ENCODE measurements around the gene ARHGEF1. TPM values are rescaled to one million over a fixed set of nuclear protein-coding genes. Genes with fewer than 3 reads are reported as not detected.

ARHGEF1 gene
- total and polyA plus RNA-seq, 7 experiments from 2014 or later = 184 to 1,236 (median 1,084) TPM

DNA sequence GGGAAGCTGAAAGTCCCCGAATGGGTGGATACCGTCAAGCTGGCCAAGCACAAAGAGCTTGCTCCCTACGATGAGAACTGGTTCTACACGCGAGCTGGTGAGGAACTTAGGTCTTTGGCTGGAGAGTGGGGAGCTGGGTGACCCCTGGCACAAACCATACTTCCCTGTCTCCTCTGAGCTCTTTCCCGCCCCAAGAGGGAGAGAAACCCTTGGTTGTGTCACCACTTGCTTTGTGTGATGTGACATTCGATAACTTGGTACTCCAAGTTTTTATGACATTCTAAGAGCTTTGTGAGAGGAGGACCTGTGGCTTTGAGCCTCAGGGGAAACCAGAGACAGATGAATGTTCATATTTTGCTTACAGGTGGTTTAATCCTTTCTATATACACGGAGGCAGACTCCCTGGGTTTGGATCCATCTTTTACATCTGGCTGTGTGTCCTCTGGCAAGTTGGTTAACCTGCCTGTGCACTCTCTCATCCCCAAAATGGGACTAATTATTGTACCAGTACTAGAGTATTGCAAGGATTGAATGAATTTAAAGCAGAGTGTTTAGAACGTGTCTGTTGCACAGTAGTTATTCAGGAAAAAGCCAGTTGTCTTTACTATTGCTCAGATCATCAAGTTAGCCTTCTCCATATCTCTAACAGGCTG is 21.7 kb upstream of the ARHGEF1 start:
- Histone ChIP-seq H3K27ac (ENCODE audit: low read depth, low read length) (peak overlapping the region; percentile 89), H3K36me3 (ENCODE audit: control insufficient read depth in 2 of 3, insufficient read depth in 3 of 3, low read length in 3 of 3) (peaks cover 16 to 47% (median 16%) of the 10 kb centered on the region in 3 experiments), H3K9me3 (ENCODE audit: control insufficient read depth in 2 of 3, low read length in 3 of 3) (no peaks in the 10 kb centered on the region), H3K4me3 (ENCODE audit: low read length) (peak overlapping the region; percentile 90), H3K27me3 (ENCODE audit: control insufficient read depth in 2 of 2, insufficient read depth in 2 of 2, low read length in 2 of 2) (no peaks in the 10 kb centered on the region), H3K4me1 (ENCODE audit: control insufficient read depth in 2 of 2, insufficient read depth in 2 of 2, low read length in 2 of 2) (peaks cover 41 to 46% of the 10 kb centered on the region in 2 donors)
- no peak for DNase-seq
- H3K4me3 Mint-ChIP-seq = peak overlapping the region; percentile 86 to 95 (median 92)
- no peak for ATAC-seq
- H3K27me3 Mint-ChIP-seq = peaks cover 0 to 5% (median 0%) of the 10 kb centered on the region in 5 donors
- ChIA-PET CTCF (interaction anchor here (0.7 to 3.0 kb wide), 7 partner anchors 11 to 97 kb away, joined by 3 to 38 read pairs (median 6); partner anchors contain the start of gene RABAC1), POLR2A (interaction anchor here (0.6 to 10.0 kb wide), 12 partner anchors 10 to 378 kb away, joined by 3 to 220 read pairs (median 9); partner anchors contain the start of genes ARHGEF1, CD79A and RABAC1)
- peak overlapping the region; percentile 81 to 95 (median 91) for H3K27ac Mint-ChIP-seq
- intact Hi-C loops (cut with micrococcal nuclease) = loop anchor here (2.0 kb wide), 2 partner anchors 74 to 598 kb away; no protein-coding TSS in a partner anchor
- peaks cover 34 to 55% (median 47%) of the 10 kb centered on the region in 7 donors for H3K4me1 Mint-ChIP-seq
- H3K36me3 Mint-ChIP-seq = peaks cover 4 to 45% (median 19%) of the 10 kb centered on the region in 5 donors
- H3K9me3 Mint-ChIP-seq = no peaks in the 10 kb centered on the region

DNA sequence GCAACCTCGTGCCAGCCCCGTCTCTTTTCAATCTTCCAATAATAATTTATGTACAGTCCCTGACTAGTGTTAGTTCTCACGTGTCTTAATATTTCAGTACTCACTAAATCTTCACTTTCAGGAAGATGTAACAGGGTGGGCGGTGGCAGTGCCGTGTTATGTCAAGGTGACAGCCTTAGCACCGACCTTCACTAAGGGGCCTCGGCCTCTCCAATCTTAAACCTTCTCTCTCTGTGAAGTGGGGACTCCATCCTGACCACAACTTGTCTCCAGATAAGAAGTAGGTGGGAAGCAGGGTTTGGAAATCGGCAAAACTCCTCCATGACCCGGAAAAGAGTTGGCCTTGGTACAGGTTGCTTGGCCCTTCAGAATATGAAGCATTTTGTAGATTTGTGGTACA is 21.1 kb upstream of the ARHGEF1 start:
- Histone ChIP-seq H3K9me3 (ENCODE audit: control insufficient read depth in 2 of 3, low read length in 3 of 3) (no peaks in the 10 kb centered on the region), H3K27me3 (ENCODE audit: control insufficient read depth in 2 of 2, insufficient read depth in 2 of 2, low read length in 2 of 2) (no peaks in the 10 kb centered on the region), H3K27ac (ENCODE audit: low read depth, low read length) (peak overlapping the region; percentile 89), H3K36me3 (ENCODE audit: control insufficient read depth in 2 of 3, insufficient read depth in 3 of 3, low read length in 3 of 3) (peaks cover 16 to 50% (median 16%) of the 10 kb centered on the region in 3 experiments), H3K4me3 (ENCODE audit: low read length) (no peak overlapping the region), H3K4me1 (ENCODE audit: control insufficient read depth in 2 of 2, insufficient read depth in 2 of 2, low read length in 2 of 2) (peaks cover 44 to 46% of the 10 kb centered on the region in 2 donors)
- ChIA-PET CTCF (interaction anchor here (1.0 to 1.4 kb wide), 3 partner anchors 10 to 90 kb away, joined by 3 to 4 read pairs (median 3); no protein-coding TSS in a partner anchor), POLR2A (interaction anchor here (0.6 to 10.0 kb wide), 8 partner anchors 10 to 1245 kb away, joined by 3 to 220 read pairs (median 9); partner anchors contain the start of genes ARHGEF1, CD79A and RABAC1)
- ATAC-seq (no peak), DNase-seq (no peak)
- H3K27me3 Mint-ChIP-seq = peaks cover 0 to 5% (median 0%) of the 10 kb centered on the region in 5 donors
- peak overlapping the region; percentile 81 to 95 (median 91) for H3K27ac Mint-ChIP-seq
- peaks cover 37 to 59% (median 50%) of the 10 kb centered on the region in 7 donors for H3K4me1 Mint-ChIP-seq
- intact Hi-C loops (cut with micrococcal nuclease) = loop anchor here (2.0 kb wide), 2 partner anchors 73 to 599 kb away; no protein-coding TSS in a partner anchor
- no peaks in the 10 kb centered on the region for H3K9me3 Mint-ChIP-seq
- peak overlapping the region; percentile 86 to 95 (median 92) for H3K4me3 Mint-ChIP-seq
- peaks cover 4 to 48% (median 19%) of the 10 kb centered on the region in 5 donors for H3K36me3 Mint-ChIP-seq

DNA sequence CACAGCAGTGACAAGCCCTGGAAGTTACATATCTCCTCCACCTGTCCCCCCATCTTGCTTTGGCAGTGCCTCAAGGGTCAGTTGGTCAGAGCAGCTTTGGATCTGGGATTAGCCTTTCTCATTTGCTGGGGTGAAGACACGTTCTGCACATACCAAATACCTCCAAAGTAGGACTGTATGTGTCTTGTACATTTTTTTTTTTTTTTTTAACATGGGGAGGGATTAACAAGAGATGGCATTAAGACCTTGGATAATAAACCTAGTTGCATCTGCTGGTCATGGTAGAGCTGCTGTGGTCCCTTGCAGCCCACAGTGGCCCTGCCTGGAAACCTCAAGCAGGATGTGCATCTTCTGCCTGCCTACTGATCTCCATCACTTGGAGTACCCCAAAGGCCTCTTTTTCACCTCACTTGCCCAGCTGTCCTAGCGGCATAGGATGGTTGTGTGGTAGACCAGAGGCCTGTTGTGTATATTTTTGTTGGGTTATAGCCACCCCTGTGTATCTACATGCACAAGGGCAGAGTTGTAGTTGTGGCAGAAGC is 20.5 kb upstream of the ARHGEF1 start:
- H3K4me1 Mint-ChIP-seq = peaks cover 37 to 63% (median 52%) of the 10 kb centered on the region in 7 donors
- no peaks in the 10 kb centered on the region for H3K27me3 Mint-ChIP-seq
- no peaks in the 10 kb centered on the region for H3K9me3 Mint-ChIP-seq
- peak overlapping the region; percentile 89 for H3K27ac ChIP-seq (ENCODE audit: low read depth, low read length)
- peaks cover 44 to 46% of the 10 kb centered on the region in 2 donors for H3K4me1 ChIP-seq (ENCODE audit: control insufficient read depth in 2 of 2, insufficient read depth in 2 of 2, low read length in 2 of 2)
- ChIA-PET POLR2A (interaction anchor here (0.6 to 10.0 kb wide), 9 partner anchors 9 to 1245 kb away, joined by 3 to 220 read pairs (median 4); partner anchors contain the start of gene ARHGEF1), CTCF (interaction anchor here (0.6 to 1.5 kb wide), 6 partner anchors 8 to 90 kb away, joined by 3 to 8 read pairs (median 4); no protein-coding TSS in a partner anchor)
- no peak for ATAC-seq
- DNase-seq = no peak
- H3K4me3 ChIP-seq (ENCODE audit: low read length) = no peak overlapping the region
- intact Hi-C loops (cut with micrococcal nuclease) = no loop called here
- H3K27ac Mint-ChIP-seq = peak overlapping the region in 7 of 9 donors; percentile 76 to 93 (median 81)
- no peaks in the 10 kb centered on the region for H3K9me3 ChIP-seq (ENCODE audit: control insufficient read depth in 2 of 3, low read length in 3 of 3)
- peak overlapping the region; percentile 52 to 95 (median 90) for H3K4me3 Mint-ChIP-seq
- no peaks in the 10 kb centered on the region for H3K27me3 ChIP-seq (ENCODE audit: control insufficient read depth in 2 of 2, insufficient read depth in 2 of 2, low read length in 2 of 2)
- peaks cover 16 to 50% (median 16%) of the 10 kb centered on the region in 3 experiments for H3K36me3 ChIP-seq (ENCODE audit: control insufficient read depth in 2 of 3, insufficient read depth in 3 of 3, low read length in 3 of 3)
- H3K36me3 Mint-ChIP-seq = peaks cover 4 to 48% (median 19%) of the 10 kb centered on the region in 5 donors

DNA sequence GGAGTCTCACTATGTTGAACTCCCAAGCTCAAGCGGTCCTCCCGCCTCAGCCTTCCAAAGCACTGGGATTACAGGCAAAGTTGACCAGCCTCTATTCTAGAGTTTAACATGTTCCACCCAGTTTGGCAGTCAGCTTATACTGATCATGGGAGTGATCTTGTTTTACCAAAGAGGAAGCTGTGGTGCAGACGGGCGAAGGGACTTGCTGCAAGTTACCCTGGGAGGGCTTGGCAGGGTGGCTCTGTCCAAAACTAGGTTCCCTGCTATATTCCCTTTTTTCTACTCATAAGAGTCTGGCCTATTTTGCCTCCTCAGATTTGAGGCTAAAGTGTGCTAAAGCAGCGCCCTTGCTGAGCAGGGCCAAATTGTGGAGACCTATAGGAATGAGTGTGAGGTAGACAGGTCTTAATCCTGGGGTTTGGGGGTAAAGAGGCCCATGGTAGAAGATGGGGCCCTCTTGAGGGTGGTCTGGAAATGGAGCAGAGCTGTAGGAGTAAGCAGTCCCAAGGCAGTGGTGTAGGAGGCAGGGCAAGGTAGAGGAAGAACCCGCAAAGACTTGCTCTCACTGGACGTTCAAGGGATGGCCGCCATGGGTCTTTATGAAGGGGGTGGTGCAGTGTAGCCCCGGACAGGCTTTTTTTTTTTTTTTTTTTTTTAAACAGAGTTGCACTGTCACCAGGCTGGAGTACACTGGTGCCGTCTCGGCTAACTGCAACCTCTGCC is 19.6 kb upstream of the ARHGEF1 start:
- POLR2A ChIA-PET = interaction anchor here (0.8 to 10.0 kb wide), 7 partner anchors 8 to 95 kb away, joined by 3 to 220 read pairs (median 3); partner anchors contain the start of gene ARHGEF1
- Mint-ChIP-seq H3K27me3 (no peaks in the 10 kb centered on the region), H3K36me3 (peaks cover 9 to 50% (median 24%) of the 10 kb centered on the region in 5 donors), H3K9me3 (no peaks in the 10 kb centered on the region), H3K4me1 (peaks cover 42 to 70% (median 60%) of the 10 kb centered on the region in 7 donors), H3K4me3 (peak overlapping the region in 7 of 10 donors; percentile 13 to 93 (median 86)), H3K27ac (peak overlapping the region; percentile 73 to 93 (median 81))
- CTCF ChIA-PET = interaction anchor here (1.3 to 1.5 kb wide), 3 partner anchors 8 to 10 kb away, joined by 4 to 8 read pairs (median 4); no protein-coding TSS in a partner anchor
- Histone ChIP-seq H3K4me3 (ENCODE audit: low read length) (no peak overlapping the region), H3K36me3 (ENCODE audit: control insufficient read depth in 2 of 3, insufficient read depth in 3 of 3, low read length in 3 of 3) (peaks cover 16 to 56% (median 16%) of the 10 kb centered on the region in 3 experiments), H3K27me3 (ENCODE audit: control insufficient read depth in 2 of 2, insufficient read depth in 2 of 2, low read length in 2 of 2) (no peaks in the 10 kb centered on the region), H3K27ac (ENCODE audit: low read depth, low read length) (peak overlapping the region; percentile 89), H3K9me3 (ENCODE audit: control insufficient read depth in 2 of 3, low read length in 3 of 3) (no peaks in the 10 kb centered on the region), H3K4me1 (ENCODE audit: control insufficient read depth in 2 of 2, insufficient read depth in 2 of 2, low read length in 2 of 2) (peaks cover 44 to 54% of the 10 kb centered on the region in 2 donors)
- DNase-seq = no peak
- intact Hi-C loops (cut with micrococcal nuclease) = no loop called here
- ATAC-seq = no peak

DNA sequence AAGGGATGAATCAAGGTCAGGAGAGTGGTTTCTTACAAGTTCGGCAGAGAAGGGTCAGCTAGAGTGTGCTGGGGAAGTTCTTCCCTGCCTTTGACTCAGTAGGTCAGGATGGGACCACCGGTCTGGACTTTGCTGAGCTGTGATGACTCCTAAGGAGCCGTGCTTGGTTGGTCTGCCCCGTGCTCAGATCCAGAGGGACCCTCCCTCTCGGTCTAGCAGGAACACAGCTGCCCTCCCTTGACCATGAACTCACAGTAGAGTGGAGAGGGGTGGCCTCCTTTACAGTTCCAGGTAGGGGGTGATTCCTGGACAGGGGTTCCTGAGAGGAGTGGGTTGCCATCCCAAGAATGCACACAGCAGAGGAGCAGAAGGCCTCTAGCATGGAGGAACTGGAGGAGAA is 18.6 kb upstream of the ARHGEF1 start:
- H3K4me1 ChIP-seq (ENCODE audit: control insufficient read depth in 2 of 2, insufficient read depth in 2 of 2, low read length in 2 of 2) = peaks cover 47 to 59% of the 10 kb centered on the region in 2 donors
- intact Hi-C loops (cut with micrococcal nuclease) = no loop called here
- DNase-seq = no peak
- no peak for ATAC-seq
- H3K4me3 ChIP-seq (ENCODE audit: low read length) = no peak overlapping the region
- ChIA-PET POLR2A (interaction anchor here (1.0 to 10.0 kb wide), 8 partner anchors 9 to 94 kb away, joined by 3 to 220 read pairs (median 3); partner anchors contain the start of genes ARHGEF1 and CD79A), CTCF (interaction anchor here (0.8 to 1.2 kb wide), 2 partner anchors 9 to 22 kb away, joined by 3 read pairs; no protein-coding TSS in a partner anchor)
- H3K9me3 ChIP-seq (ENCODE audit: control insufficient read depth in 2 of 3, low read length in 3 of 3) = no peaks in the 10 kb centered on the region
- H3K4me1 Mint-ChIP-seq = peaks cover 42 to 76% (median 67%) of the 10 kb centered on the region in 7 donors
- H3K27me3 Mint-ChIP-seq = no peaks in the 10 kb centered on the region
- peak overlapping the region in 8 of 9 donors; percentile 43 to 93 (median 84) for H3K27ac Mint-ChIP-seq
- H3K36me3 ChIP-seq (ENCODE audit: control insufficient read depth in 2 of 3, insufficient read depth in 3 of 3, low read length in 3 of 3) = peaks cover 16 to 66% (median 18%) of the 10 kb centered on the region in 3 experiments
- H3K4me3 Mint-ChIP-seq = peak overlapping the region in 4 of 10 donors; percentile 5 to 86 (median 53)
- peaks cover 9 to 52% (median 24%) of the 10 kb centered on the region in 5 donors for H3K36me3 Mint-ChIP-seq
- peak overlapping the region; percentile 38 for H3K27ac ChIP-seq (ENCODE audit: low read depth, low read length)
- H3K9me3 Mint-ChIP-seq = no peaks in the 10 kb centered on the region
- H3K27me3 ChIP-seq (ENCODE audit: control insufficient read depth in 2 of 2, insufficient read depth in 2 of 2, low read length in 2 of 2) = no peaks in the 10 kb centered on the region

All from naive thymus-derived CD4-positive, alpha-beta T cell (primary cell).